WTC11 (cell line): ENCODE results near the gene GRPEL1.

Source experiments
- ATF6 ChIP-seq: sonication (generic); formaldehyde crosslinking; IDR thresholded peaks from 2 replicates; pipeline ENCODE4 v1.8.1; 2023; ENCODE audit warnings: mild to moderate bottlenecking, missing genetic modification reagents
- CTCF ChIP-seq: fragments of 200-600 bp; IDR thresholded peaks from 2 replicates; pipeline ENCODE4 v1.8.0; 2022; ENCODE audit warnings: antibody characterized with exemption
- MAX ChIP-seq: sonication (generic); formaldehyde crosslinking; IDR thresholded peaks from 2 replicates; pipeline ENCODE4 v1.8.0; 2022; ENCODE audit warnings: mild to moderate bottlenecking, missing genetic modification reagents
- SP1 ChIP-seq: sonication (generic); formaldehyde crosslinking; conservative IDR thresholded peaks from 2 replicates; pipeline ENCODE4 v1.8.1; 2022; ENCODE audit warnings: missing genetic modification reagents
- ZNF121 ChIP-seq: sonication (generic); formaldehyde crosslinking; IDR thresholded peaks from 2 replicates; pipeline ENCODE4 v1.8.0; 2023; ENCODE audit warnings: missing genetic modification reagents
- ZNF512 ChIP-seq: sonication (generic); formaldehyde crosslinking; IDR thresholded peaks from 2 replicates; pipeline ENCODE4 v1.8.1; 2022; ENCODE audit warnings: missing genetic modification reagents, borderline replicate concordance
- ZSCAN18 ChIP-seq: fragments of 250-450 bp; sonication (Bioruptor Pico); IDR thresholded peaks from 2 replicates; pipeline ENCODE4 v2.1.2; 2022; ENCODE audit warnings: mild to moderate bottlenecking, moderate library complexity

- TF ChIP-seq SP1, result no peak
- TF ChIP-seq CTCF, result no peak
- TF ChIP-seq ATF6 (CRISPR knock-in tag), result no peak
- no peak for TF ChIP-seq ZNF512 (CRISPR knock-in tag)
- no peak for TF ChIP-seq ZNF121 (CRISPR knock-in tag)
- TF ChIP-seq MAX (CRISPR knock-in tag), result no peak
- no peak for TF ChIP-seq ZSCAN18 (CRISPR knock-in tag)
Observed at GRCh38 chr4:7083597-7084563, 16.0 kb upstream of the GRPEL1 start.
